ENCODE results near the gene FREM1. TPM values are rescaled to one million over a fixed set of nuclear protein-coding genes. Genes with fewer than 3 reads are reported as not detected.

FREM1 gene
- total and polyA plus RNA-seq, 2 of the 13 experiments (the other 11 are each of a cell fraction or from before 2014, with no cell fraction given): 64.3 to 202 TPM

GRCh38 chr9:14889451-14889850, 20.8 kb downstream of the FREM1 start (continued):
- TF ChIP-seq AKNA (CRISPR knock-in tag; IDR thresholded peaks at IDR 0.05; ENCODE audit: borderline replicate concordance) (no peak), ZNF781 (CRISPR knock-in tag; IDR thresholded peaks at IDR 0.05; ENCODE audit: borderline replicate concordance, not compliant biosample characterization) (no peak), ZNF563 (CRISPR knock-in tag; IDR thresholded peaks at IDR 0.05) (no peak), ZFX (CRISPR knock-in tag; IDR thresholded peaks at IDR 0.05; ENCODE audit: low read depth) (no peak), HNRNPL (IDR thresholded peaks at IDR 0.05; ENCODE audit: low read depth, low read length) (no peak), MED13 (CRISPR knock-in tag; IDR thresholded peaks at IDR 0.05) (no peak), KLF11 (CRISPR knock-in tag; IDR thresholded peaks at IDR 0.05) (no peak), TGIF2 (CRISPR knock-in tag; IDR thresholded peaks at IDR 0.05) (no peak), UBTF (CRISPR knock-in tag; IDR thresholded peaks at IDR 0.05) (no peak), MBNL3 (CRISPR knock-in tag; conservative IDR thresholded peaks at IDR 0.05) (no peak)
